Astrocyte (in vitro differentiated cells and primary cell): ENCODE data around the gene PTGIS.
"Not testable (repeated sequence)": the region's sequence is repeated elsewhere in the genome, so short reads cannot be mapped to it uniquely, and the experiment has no call there.

ENCODE experiments used
- EZH2 ChIP-seq: IDR thresholded peaks from 2 replicates; pipeline ENCODE4 v1.6.1; 2012; ENCODE audit warnings: mild to moderate bottlenecking, low read length, inconsistent platforms; ENCODE audit not compliant: insufficient read depth
- TF ChIP-seq, protein P1 (sequence below): IDR thresholded peaks from 2 replicates; pipeline ENCODE4 v1.5.1; 2011; ENCODE audit warnings: low read depth, mild to moderate bottlenecking, inconsistent platforms, low read length, moderate library complexity; ENCODE audit not compliant: insufficient read depth

DNA sequence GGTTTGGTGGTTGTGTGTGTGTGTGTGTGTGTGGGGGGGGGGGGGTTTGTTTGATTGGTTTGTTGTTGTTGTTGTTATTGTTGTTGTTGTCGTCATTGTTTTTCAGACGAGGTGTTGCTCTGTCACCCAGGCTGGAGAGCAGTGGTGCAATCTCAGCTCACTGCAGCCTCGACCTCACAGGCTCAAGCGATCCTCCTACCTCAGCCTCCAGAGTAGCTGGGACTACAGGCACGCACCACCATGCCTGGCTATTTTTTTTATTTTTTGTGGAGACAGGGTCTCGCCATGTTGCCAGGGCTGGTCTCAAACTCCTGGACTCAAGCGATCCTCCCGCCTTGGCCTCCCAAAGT is 47.1 kb upstream of the PTGIS start:
- TF ChIP-seq, protein P1, sequence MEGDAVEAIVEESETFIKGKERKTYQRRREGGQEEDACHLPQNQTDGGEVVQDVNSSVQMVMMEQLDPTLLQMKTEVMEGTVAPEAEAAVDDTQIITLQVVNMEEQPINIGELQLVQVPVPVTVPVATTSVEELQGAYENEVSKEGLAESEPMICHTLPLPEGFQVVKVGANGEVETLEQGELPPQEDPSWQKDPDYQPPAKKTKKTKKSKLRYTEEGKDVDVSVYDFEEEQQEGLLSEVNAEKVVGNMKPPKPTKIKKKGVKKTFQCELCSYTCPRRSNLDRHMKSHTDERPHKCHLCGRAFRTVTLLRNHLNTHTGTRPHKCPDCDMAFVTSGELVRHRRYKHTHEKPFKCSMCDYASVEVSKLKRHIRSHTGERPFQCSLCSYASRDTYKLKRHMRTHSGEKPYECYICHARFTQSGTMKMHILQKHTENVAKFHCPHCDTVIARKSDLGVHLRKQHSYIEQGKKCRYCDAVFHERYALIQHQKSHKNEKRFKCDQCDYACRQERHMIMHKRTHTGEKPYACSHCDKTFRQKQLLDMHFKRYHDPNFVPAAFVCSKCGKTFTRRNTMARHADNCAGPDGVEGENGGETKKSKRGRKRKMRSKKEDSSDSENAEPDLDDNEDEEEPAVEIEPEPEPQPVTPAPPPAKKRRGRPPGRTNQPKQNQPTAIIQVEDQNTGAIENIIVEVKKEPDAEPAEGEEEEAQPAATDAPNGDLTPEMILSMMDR, result not testable (repeated sequence)
- not testable (repeated sequence) for TF ChIP-seq EZH2
